HEK293T (cell line): ENCODE results near the gene CFAP74.
"Not testable (repeated sequence)": the region's sequence is repeated elsewhere in the genome, so short reads cannot be mapped to it uniquely, and the experiment has no call there.

ENCODE experiments used
- CTCF ChIA-PET: fragments of 350-600 bp; formaldehyde crosslinking; extraction: SDS; loops from one replicate; lab custom pipeline; 2021; ENCODE audit warnings: antibody characterized with exemption, inconsistent platforms; lab: Yijun Ruan, JAX
- POLR2A ChIA-PET: fragments of 350-600 bp; formaldehyde crosslinking; extraction: SDS; loops from one replicate; lab custom pipeline; 2020; ENCODE audit warnings: antibody characterized with exemption, inconsistent platforms; lab: Yijun Ruan, JAX
- DNase-seq: peaks from one replicate; pipeline ENCODE4 v3.0.0; 2012; ENCODE audit warnings: mixed read lengths; ENCODE audit errors: extremely low spot score
- ARNT ChIP-seq: fragments of 450-650 bp; IDR thresholded peaks from 2 replicates; pipeline ENCODE4 v1.6.1; 2017; ENCODE audit warnings: mild to moderate bottlenecking
- BHLHE40 ChIP-seq: fragments of 450-650 bp; IDR thresholded peaks from 2 replicates; pipeline ENCODE4 v1.6.1; 2016; ENCODE audit warnings: mild to moderate bottlenecking, moderate library complexity, borderline replicate concordance
- CTBP1 ChIP-seq: fragments of 450-650 bp; IDR thresholded peaks from 2 replicates; pipeline ENCODE4 v1.6.1; 2016; ENCODE audit warnings: borderline replicate concordance
- ELF4 ChIP-seq: fragments of 450-650 bp; IDR thresholded peaks from 2 replicates; pipeline ENCODE4 v1.6.1; 2017; ENCODE audit warnings: antibody characterized with exemption
- FOXA1 ChIP-seq: fragments of 450-650 bp; IDR thresholded peaks from 2 replicates; pipeline ENCODE4 v1.6.1; 2016; ENCODE audit warnings: mild to moderate bottlenecking
- FOXK2 ChIP-seq: fragments of 450-650 bp; IDR thresholded peaks from 2 replicates; pipeline ENCODE4 v1.6.1; 2016; ENCODE audit warnings: mild to moderate bottlenecking
- FOXM1 ChIP-seq: fragments of 450-650 bp; IDR thresholded peaks from 2 replicates; pipeline ENCODE4 v1.6.1; 2017; ENCODE audit warnings: mild to moderate bottlenecking, borderline replicate concordance
- HDGF ChIP-seq: fragments of 450-650 bp; IDR thresholded peaks from 2 replicates; pipeline ENCODE4 v1.6.1; 2017; ENCODE audit warnings: antibody characterized with exemption, borderline replicate concordance
- L3MBTL2 ChIP-seq: fragments of 450-650 bp; conservative IDR thresholded peaks from 2 replicates; pipeline ENCODE4 v1.6.1; 2016; ENCODE audit warnings: mild to moderate bottlenecking
- LEF1 ChIP-seq: fragments of 450-650 bp; IDR thresholded peaks from 2 replicates; pipeline ENCODE4 v1.6.1; 2017; ENCODE audit warnings: mild to moderate bottlenecking, borderline replicate concordance
- NFRKB ChIP-seq: fragments of 450-650 bp; IDR thresholded peaks from 2 replicates; pipeline ENCODE4 v1.6.1; 2016; ENCODE audit warnings: mild to moderate bottlenecking, moderate library complexity
- PKNOX1 ChIP-seq: fragments of 450-650 bp; IDR thresholded peaks from 2 replicates; pipeline ENCODE4 v1.6.1; 2016
- SP1 ChIP-seq: fragments of 450-650 bp; IDR thresholded peaks from 2 replicates; pipeline ENCODE4 v1.6.1; 2017
- SUZ12 ChIP-seq: fragments of 450-650 bp; IDR thresholded peaks from 2 replicates; pipeline ENCODE4 v1.6.1; 2016; ENCODE audit warnings: mild to moderate bottlenecking
- TARDBP ChIP-seq: fragments of 450-650 bp; IDR thresholded peaks from 2 replicates; pipeline ENCODE4 v1.6.1; 2016
- ZNF384 ChIP-seq: fragments of 450-650 bp; IDR thresholded peaks from 2 replicates; pipeline ENCODE4 v1.6.1; 2016

CFAP74 gene

GRCh38 chr1:1890506-1891348, 112.9 kb downstream of the CFAP74 start, which contains the start of gene GNB1:
Gene GNB1, minus strand, starts transcription at chr1:1891087. Its CDS starts 65,634 bp downstream, at chr1:1825453.
- peak; percentile 94 for DNase-seq
- POLR2A ChIA-PET, result interaction anchor here (1.5 kb wide), 1 partner anchor 11 kb away, joined by 5 read pairs; no protein-coding TSS in a partner anchor
- CTCF ChIA-PET, result no interaction called here
- no peak for TF ChIP-seq BHLHE40
- peak; percentile 19; the same call in 1 of the 2 replicates for TF ChIP-seq FOXM1
- TF ChIP-seq L3MBTL2, result no peak
- TF ChIP-seq ARNT, result 0 out of 2 replicates have a peak, but pooled peaks have one; percentile 16
- TF ChIP-seq PKNOX1, result no peak

GRCh38 chr1:1889847-1890505, 113.6 kb downstream of the CFAP74 start:
- TF ChIP-seq HDGF (no peak), SP1 (no peak), SUZ12 (no peak), FOXK2 (no peak), LEF1 (no peak), ELF4 (no peak), CTBP1 (no peak), L3MBTL2 (no peak), TARDBP (no peak)
- DNase-seq, result no peak
- POLR2A ChIA-PET, result no interaction called here
- CTCF ChIA-PET, result no interaction called here

GRCh38 chr1:1889090-1889750, 114.4 kb downstream of the CFAP74 start:
- ChIA-PET POLR2A (interaction anchor here (3.2 kb wide), 1 partner anchor 19 kb away, joined by 11 read pairs; no protein-coding TSS in a partner anchor), CTCF (no interaction called here)
- DNase-seq, result no peak
- TF ChIP-seq ZNF384 (peak; percentile 66), HDGF (no peak)

GRCh38 chr1:1883890-1884289, 119.7 kb downstream of the CFAP74 start:
- POLR2A ChIA-PET, result interaction anchor here (0.7 kb wide), 1 partner anchor 18 kb away, joined by 3 read pairs; no protein-coding TSS in a partner anchor
- CTCF ChIA-PET, result interaction anchor here (0.6 to 0.7 kb wide), 2 partner anchors 8 to 123 kb away, joined by 3 read pairs; no protein-coding TSS in a partner anchor
- peak; percentile 44 for TF ChIP-seq ZNF384
- not testable (repeated sequence) for DNase-seq

- peak; percentile 37 for DNase-seq
- TF ChIP-seq BHLHE40 (no peak), ZNF384 (peak; percentile 83)
- POLR2A ChIA-PET, result no interaction called here
- CTCF ChIA-PET, result interaction anchor here (0.6 kb wide), 1 partner anchor 8 kb away, joined by 3 read pairs; no protein-coding TSS in a partner anchor
These were observed 120.3 kb downstream of the CFAP74 start for GRCh38 chr1:1883092-1883873.

- no peak for DNase-seq
- no peak for TF ChIP-seq BHLHE40
- TF ChIP-seq SP1, result no peak
- TF ChIP-seq CTBP1, result no peak
- TF ChIP-seq FOXK2, result no peak
- TF ChIP-seq NFRKB, result no peak
- no peak for TF ChIP-seq SUZ12
- no peak for TF ChIP-seq ZNF384
- TF ChIP-seq PKNOX1, result no peak
- no peak for TF ChIP-seq LEF1
- TF ChIP-seq ELF4, result no peak
- TF ChIP-seq HDGF, result no peak
- TF ChIP-seq FOXM1, result no peak
- TF ChIP-seq TARDBP, result no peak
- no peak for TF ChIP-seq ARNT
- no peak for TF ChIP-seq FOXA1
- TF ChIP-seq L3MBTL2, result no peak
- POLR2A ChIA-PET, result interaction anchor here (0.8 to 0.9 kb wide), 2 partner anchors 9 to 10 kb away, joined by 3 read pairs; no protein-coding TSS in a partner anchor
- CTCF ChIA-PET, result no interaction called here
These were observed 121.9 kb downstream of the CFAP74 start for GRCh38 chr1:1881727-1882126.
